HUDEP-2 (cell line): ENCODE results near the gene CXADR.
"Not testable (repeated sequence)": the region's sequence is repeated elsewhere in the genome, so short reads cannot be mapped to it uniquely, and the experiment has no call there.

Experiments
- DNase-seq, 76 experiments: peaks; one replicate each; lab custom pipeline; 2025; ENCODE audit not compliant: unreplicated experiment in 76 of 76; lab: John Stamatoyannopoulos, UW

CXADR gene

DNA sequence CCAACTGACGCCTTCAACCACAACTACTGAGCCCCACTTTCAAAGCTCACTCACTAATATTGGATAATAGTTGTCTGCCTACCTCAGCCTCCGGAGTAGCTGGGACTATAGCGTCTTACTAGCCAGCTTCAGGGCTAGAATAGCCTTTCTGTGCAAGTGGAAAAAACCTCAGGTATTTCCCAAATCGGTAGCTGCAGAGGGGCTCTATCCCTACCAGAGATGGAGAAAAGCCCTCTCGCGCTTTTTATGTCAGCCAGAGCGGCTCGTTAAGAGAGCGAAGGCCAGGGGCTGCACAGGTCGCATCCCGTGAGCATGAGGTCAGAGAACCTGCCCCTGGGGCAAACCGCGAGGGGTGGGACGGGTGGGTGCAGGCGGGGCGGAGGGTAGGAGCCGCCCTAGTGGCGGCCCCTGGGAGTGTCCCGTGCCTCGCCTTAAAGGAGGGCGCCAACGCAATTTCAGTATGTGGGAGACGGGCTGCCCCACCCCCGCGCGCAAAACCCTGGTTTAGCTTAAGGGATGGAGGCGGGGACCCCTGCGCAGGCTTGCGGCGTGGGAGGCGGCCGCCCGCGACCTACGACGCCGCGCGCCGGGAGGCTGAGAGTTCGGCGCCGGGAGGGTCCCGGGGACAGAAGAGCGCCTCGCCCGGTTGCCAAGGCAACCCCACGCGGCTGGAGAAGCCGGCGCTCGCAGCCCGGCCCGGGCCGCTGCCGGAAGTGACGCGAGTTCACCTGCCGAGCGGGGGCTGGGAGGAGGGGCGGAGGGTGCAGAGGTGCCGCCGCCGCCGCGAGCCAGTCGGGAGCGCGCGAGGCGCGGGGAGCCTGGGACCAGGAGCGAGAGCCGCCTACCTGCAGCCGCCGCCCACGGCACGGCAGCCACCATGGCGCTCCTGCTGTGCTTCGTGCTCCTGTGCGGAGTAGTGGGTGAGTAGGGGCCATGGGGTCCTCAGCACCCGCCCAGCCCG, at the start of gene CXADR:
Gene CXADR, plus strand, starts transcription at position 791 of the 961 bp plus-strand sequence. Its CDS starts 87 bp downstream, at position 878.
- DNase-seq, result peak in 41 of 76 experiments; percentile 12 to 74 (median 39)

- no peak for DNase-seq
These were observed 46.7 kb upstream of the CXADR start for GRCh38 chr21:17466166-17466565.

DNA sequence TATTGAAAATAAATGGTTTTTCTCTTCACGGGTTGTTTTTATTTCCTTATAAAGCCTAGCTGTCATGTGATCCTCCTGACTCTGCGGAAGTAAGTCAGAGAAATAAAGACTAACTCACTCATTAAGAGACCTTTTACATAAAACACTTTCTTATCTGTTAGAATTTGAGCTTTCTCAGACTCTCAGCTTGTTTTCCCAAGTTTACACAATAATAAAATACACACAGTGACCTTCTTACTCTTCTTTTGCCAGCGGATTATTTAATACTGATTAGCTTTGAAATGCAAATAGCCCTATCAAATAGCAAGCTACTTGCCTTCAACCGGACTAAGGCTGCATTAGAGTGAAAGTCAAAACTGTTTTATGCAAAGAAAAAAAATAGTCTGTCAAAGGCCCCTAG, 45.5 kb upstream of the CXADR start:
- no peak for DNase-seq

DNA sequence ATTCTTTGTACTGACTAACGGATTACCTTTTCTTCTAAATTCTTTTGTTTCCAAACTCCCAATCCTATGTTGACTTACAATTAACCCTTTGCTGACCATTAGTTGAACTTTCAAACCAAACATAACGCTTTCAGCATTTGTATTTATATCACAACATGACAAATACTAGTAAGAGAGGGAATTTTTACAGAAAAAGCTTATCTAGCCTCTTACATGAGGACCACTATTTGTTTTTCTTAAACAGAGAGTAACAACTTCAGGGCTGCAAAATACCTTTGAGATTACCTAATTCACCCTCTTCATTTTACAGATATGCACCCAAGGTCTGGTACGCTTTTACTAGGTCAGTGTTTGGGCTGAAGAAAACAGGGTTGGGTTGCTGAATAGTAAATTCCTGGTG, 45.0 kb upstream of the CXADR start:
- no peak for DNase-seq

DNA sequence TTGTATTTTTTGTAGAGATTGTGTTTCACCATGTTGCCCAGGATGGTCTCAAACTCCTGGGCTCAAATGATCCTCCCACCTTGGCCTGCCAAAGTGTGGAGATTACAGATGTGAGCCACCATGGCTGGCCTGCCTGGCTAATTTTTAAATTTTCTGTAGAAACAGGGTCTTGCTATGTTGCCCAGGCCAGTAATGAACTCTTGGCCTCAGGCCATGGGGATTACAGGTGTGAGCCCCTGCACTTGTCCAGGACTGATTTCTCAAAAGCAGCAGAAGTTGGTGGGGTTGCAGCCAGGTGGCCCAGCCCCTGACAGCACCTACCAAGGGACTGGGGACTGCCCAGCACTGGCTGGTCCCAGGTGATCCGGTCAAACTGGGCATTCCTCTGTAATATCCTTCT, 44.1 kb upstream of the CXADR start:
- DNase-seq, result no peak

DNA sequence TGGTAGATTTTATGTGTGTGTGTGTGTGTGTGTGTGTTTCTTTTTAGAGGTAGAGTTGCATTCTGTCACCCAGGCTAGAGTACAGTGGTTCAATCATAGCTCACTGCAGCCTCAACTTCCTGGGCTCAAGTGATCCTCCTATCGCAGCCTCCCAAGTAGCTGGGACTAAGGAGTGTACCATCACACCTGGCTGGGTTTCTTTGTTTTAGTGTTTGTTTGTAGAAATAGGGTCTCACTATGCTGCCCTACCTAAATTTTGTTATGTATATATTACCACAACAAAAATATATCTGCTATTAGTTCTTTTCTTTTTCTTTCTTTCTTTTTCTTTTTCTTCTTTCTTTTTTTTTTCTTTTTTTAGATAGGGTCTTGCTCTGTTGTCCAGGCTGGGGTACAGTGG, 43.1 kb upstream of the CXADR start:
- no peak for DNase-seq

GRCh38 chr21:17472182-17472581, 40.7 kb upstream of the CXADR start:
- no peak for DNase-seq

- DNase-seq, result no peak
These were observed 40.1 kb upstream of the CXADR start for GRCh38 chr21:17472592-17473271.

DNA sequence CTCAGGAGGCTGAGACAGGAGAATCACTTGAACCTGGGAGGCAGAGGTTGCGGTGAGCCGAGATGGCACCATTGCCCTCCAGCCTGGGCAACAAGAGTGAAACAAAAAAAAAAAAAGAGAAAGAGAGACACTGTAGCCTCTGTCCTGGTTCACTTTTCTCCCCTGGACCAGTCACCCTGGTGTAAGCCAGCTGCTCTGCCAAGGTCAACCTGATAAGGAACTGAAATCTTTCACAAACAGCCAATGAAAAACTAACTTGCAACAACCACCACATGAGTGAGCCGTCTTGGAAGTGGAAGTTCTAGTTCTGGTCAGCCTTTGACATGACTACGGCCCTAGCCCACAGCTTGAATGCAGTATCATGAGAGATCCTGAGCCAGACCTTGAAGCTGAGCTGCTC, 36.8 kb upstream of the CXADR start:
- DNase-seq, result no peak

GRCh38 chr21:17478156-17478555, 34.7 kb upstream of the CXADR start:
- DNase-seq, result not testable (repeated sequence)

DNA sequence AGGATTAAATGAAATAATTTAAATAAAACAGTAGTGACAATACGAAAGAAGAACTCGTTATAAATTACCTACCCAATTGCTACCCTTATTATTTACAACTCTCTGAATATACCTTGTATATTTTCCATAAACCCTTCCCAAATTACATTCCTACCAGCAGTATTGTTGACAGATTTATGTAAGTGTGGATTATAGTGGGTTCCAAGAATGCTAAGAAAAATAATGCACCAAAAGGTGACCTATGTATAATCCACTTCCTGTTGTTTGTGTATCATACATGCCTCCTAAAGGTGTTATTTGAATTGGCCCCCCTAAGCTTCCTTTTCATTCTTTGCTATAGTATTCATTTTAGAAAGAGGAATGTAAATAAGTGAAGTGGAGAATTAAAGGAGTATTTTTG, 33.2 kb upstream of the CXADR start:
- no peak for DNase-seq

DNA sequence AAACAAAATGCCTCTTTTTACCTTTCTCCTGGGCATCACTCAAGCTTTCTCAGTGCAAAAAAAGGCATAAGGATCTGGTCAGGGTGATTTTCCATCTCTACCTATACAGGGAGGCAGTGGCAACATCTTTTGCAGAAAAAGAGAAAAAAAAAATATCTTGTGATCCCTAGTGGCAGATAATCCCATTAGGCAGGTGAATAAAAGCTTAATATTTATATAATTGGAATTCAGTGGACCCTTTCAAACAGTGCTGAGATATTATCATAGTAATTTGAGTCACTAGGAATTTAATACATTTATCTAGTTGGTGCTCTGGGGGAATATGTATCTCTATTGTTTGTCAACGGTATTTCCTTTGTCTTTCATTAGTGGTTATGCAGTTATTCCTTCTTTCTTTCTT, 29.9 kb upstream of the CXADR start:
- no peak for DNase-seq

DNA sequence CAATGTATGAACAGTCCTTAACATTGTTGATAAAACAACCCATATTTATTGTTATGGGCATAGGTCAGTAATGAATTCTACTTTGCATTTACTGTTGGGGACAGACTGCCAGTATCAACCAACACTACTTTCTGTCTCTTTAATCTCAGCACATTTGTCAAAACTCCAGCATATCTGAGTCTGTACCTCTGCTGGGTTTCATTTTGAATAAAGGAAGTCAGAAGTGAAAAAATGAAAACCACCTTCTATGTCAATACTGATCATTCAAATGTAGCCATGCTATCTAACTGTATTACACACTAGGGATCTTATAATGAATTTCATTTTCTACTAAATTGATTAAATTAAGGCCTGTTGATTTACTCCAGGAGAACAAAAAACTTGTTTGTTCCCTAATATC, 24.2 kb upstream of the CXADR start:
- DNase-seq, result no peak

DNA sequence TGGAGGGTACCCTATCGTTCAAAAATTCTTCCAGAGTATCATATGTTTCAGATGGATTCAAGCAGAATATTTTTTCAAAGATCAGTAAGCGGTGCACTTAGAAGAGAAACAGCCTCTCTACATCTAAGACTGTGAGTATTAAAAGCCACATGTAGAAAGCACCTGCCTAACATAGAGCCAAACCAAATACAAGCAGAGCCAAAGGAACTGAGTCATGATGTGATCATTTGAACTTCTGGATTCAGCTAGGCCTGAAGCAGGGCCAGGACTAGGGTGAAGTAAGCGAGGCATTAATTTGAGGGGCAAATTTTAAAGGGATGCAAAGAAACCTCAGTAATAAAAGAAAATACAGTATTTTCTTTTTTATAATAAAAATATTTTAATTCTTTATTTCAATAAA, 23.3 kb upstream of the CXADR start:
- DNase-seq, result not testable (repeated sequence)

DNA sequence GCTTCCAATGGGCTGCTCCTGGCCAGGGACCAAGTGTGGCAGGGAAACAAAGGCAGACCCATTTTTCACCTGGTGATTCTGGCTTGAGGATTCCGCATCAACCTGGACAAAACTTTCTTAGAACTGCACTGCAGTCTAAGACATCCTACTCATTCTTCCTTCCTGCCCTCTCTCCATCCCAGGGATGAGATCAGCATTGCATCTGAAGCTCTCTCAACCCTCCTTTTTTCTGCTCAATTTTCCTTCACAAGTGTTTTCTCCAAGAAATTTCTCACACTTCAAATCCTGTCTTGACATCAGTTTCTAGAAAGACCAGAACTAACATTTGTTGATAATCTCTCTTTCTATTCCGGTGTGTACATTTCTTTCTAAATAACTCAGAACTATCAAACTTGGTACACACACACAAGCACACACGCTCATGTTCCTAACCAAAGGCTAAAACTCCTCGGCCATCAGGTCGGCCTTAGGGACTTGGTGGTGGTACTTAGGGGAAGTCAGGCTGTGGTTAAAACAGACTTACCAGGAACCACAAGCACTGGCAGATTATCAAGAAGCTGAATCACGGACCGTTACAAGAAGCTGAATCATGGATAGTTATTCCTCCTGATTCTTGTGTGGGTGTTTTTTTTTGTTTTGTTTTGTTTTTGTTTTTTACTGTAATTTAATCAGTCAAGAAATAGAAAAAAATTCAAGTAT, 21.0 kb upstream of the CXADR start:
- peak in 8 of 76 experiments; percentile 5 to 40 (median 24) for DNase-seq

DNA sequence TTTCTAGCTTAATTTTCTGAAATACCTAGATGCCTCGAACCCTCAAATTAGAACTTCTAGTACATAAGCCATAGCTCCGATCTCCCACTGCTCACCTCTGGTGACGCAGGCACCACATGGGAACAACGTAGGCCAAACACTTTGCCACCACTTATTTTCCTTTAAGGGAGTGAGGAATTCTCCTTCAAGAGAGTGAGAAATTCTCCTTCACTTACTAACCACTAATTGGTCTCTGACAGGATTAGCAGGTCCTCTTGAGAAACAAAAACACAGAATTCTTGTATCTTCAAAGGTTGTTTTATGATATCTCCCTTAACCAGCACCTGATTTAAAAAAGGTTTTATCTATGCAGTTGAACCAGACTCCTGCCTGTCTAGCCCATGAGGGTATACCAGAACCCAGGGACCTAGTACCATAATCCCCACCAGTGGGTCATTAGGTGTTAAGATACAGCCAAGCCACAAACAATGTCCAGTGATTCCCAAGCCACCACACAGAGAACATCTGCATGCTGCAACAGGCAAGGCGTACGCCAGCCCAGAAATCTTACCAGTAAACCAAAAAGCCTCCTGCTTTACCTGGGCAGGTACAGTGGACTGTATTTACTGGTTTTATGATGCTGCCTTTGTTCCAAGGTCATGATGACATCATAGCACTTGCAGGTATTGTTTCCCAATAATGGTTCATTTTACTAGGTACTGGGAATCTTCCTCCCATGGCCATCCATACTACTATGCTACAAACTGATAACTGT, 20.3 kb upstream of the CXADR start:
- DNase-seq, result no peak

DNA sequence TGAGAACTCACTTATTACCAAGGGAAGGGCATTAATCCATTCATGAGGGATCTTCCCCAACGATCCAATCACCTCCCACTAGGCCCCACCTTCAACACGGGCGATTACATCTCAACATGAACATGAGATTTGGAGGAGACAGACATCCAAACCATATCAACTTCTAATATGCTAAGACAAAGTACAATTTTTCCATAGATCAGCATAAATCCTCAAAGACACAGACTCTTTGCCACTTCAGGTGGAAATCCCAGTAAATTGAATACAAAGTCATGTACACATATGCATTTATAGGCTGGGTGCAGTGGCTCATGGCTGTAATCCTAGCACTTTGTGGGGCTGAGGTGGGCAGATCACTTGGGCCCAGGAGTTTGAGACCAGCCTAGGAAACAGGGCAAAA, 18.8 kb upstream of the CXADR start:
- DNase-seq, result no peak

- no peak for DNase-seq
These were observed 17.2 kb upstream of the CXADR start for GRCh38 chr21:17495680-17496079.

DNA sequence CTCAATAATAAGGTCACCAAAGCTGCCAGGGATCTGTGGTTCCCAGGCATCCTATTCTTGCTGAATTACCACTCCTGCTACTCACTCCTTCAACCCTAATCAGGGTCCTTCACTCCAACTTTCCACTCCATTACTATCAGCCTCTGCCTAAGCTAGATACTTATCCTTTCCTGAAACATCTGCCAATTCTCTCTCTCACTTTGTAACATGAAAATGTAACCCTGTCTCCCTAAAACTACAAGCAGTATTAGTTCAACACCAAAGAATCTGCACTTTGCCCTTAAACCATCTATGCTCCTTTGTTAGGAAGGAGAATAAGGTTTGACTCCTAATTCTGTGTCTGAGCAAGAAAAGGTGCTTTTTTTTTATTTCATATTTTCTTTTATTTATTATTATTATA, 15.5 kb upstream of the CXADR start:
- DNase-seq, result no peak

GRCh38 chr21:17498586-17498985, 14.3 kb upstream of the CXADR start:
- no peak for DNase-seq
